GM12892 (cell line): ENCODE measurements around the gene TEX9.

Experiments used
- POLR2A ChIP-seq: IDR thresholded peaks from 2 replicates; pipeline ENCODE4 v1.6.1; 2011; ENCODE audit warnings: low read depth, low read length, control low read depth
- TAF1 ChIP-seq: IDR thresholded peaks from 2 replicates; pipeline ENCODE4 v1.6.1; 2011; ENCODE audit warnings: low read depth, mild to moderate bottlenecking, control low read depth, low read length, borderline replicate concordance

GRCh38 chr15:56394909-56395308 lies 29.7 kb downstream of the TEX9 start:
- no peak for TF ChIP-seq POLR2A
- TF ChIP-seq TAF1 = no peak
